NCI-H526 treated with DMSO at 0.1 percent for 48 hours (cell line): ENCODE data around the gene MPRIP.

Experiments
- DNase-seq: peaks from one replicate; lab custom pipeline; 2025; lab: John Stamatoyannopoulos, UW

MPRIP gene

GRCh38 chr17:17088086-17088485, 45.8 kb downstream of the MPRIP start:
- DNase-seq: no peak

- DNase-seq: no peak
These were observed 46.6 kb downstream of the MPRIP start for GRCh38 chr17:17088541-17089525.

- no peak for DNase-seq
These were observed 47.8 kb downstream of the MPRIP start for GRCh38 chr17:17089796-17090641.

GRCh38 chr17:17090642-17091103, 48.4 kb downstream of the MPRIP start:
- DNase-seq: no peak

GRCh38 chr17:17091276-17091675, 49.0 kb downstream of the MPRIP start:
- no peak for DNase-seq

GRCh38 chr17:17091856-17092756, 49.8 kb downstream of the MPRIP start:
- no peak for DNase-seq

- no peak for DNase-seq
These were observed 51.5 kb downstream of the MPRIP start for GRCh38 chr17:17093764-17094163.

GRCh38 chr17:17096438-17097178, 54.4 kb downstream of the MPRIP start:
- DNase-seq: peak; percentile 94

- no peak for DNase-seq
These were observed 55.6 kb downstream of the MPRIP start for GRCh38 chr17:17097763-17098345.

- no peak for DNase-seq
These were observed 56.4 kb downstream of the MPRIP start for GRCh38 chr17:17098551-17099179.

GRCh38 chr17:17102176-17102575, 59.9 kb downstream of the MPRIP start:
- DNase-seq: no peak

GRCh38 chr17:17103160-17103559, 60.9 kb downstream of the MPRIP start:
- DNase-seq: no peak

GRCh38 chr17:17104036-17104435, 61.8 kb downstream of the MPRIP start:
- no peak for DNase-seq

GRCh38 chr17:17104494-17104893, 62.2 kb downstream of the MPRIP start:
- no peak for DNase-seq

GRCh38 chr17:17105976-17106375, 63.7 kb downstream of the MPRIP start:
- DNase-seq: no peak

- DNase-seq: no peak
These were observed 64.5 kb downstream of the MPRIP start for GRCh38 chr17:17106756-17107155.

- no peak for DNase-seq
These were observed 65.0 kb downstream of the MPRIP start for GRCh38 chr17:17107281-17107680.

GRCh38 chr17:17107891-17108431, 65.7 kb downstream of the MPRIP start:
- DNase-seq: no peak

- DNase-seq: no peak
These were observed 66.3 kb downstream of the MPRIP start for GRCh38 chr17:17108451-17109049.
